Panc1 (cell line): ENCODE data around the gene KRTAP19-5. TPM values are rescaled to one million over a fixed set of nuclear protein-coding genes. Genes with fewer than 3 reads are reported as not detected.

Experiments
- ATAC-seq: fragments of 200-7000 bp; cut with Tn5 transposase; 2 replicates; pipeline ENCODE4 v1.9.1; 2020; ENCODE audit warnings: mild to moderate bottlenecking, moderate library complexity
- BruUV-seq: library from RNA; stranded (reverse); fragments of 400-500 nt; replicated peaks from 2 replicates; lab custom pipeline; 2021; lab: Mats Ljungman, UMichigan
- CTCF ChIA-PET: fragments of 300-600 bp; sonication (Branson Sonifier 250); formaldehyde crosslinking; loops from one replicate; lab custom pipeline; 2022; ENCODE audit warnings: antibody characterized with exemption; lab: Charles Lee
- POLR2A ChIA-PET: fragments of 300-600 bp; sonication (Branson Sonifier 250); formaldehyde crosslinking; loops from one replicate; lab custom pipeline; 2022; ENCODE audit warnings: antibody characterized with exemption; lab: Charles Lee
- DNase-seq: peaks from one replicate; pipeline ENCODE4 v3.0.0-alpha.2; 2010; ENCODE audit warnings: low read depth, low spot score
- H3K27ac ChIP-seq: 2 replicates; pipeline ENCODE4 v1.5.1; 2011; ENCODE audit warnings: mild to moderate bottlenecking, low read length, inconsistent platforms
- H3K27me3 ChIP-seq: fragments of 200-500 bp; sonication (Bioruptor generic); 2 replicates; pipeline ENCODE4 v1.6.0; 2014; ENCODE audit warnings: low read length, inconsistent platforms; ENCODE audit not compliant: control insufficient read depth, insufficient read depth
- H3K36me3 ChIP-seq: fragments of 200-500 bp; sonication (Bioruptor generic); 2 replicates; pipeline ENCODE4 v1.5.1; 2014; ENCODE audit warnings: inconsistent platforms, mild to moderate bottlenecking, low read length, moderate library complexity; ENCODE audit not compliant: control insufficient read depth, insufficient read depth
- H3K4me1 ChIP-seq: 2 replicates; pipeline ENCODE4 v1.5.1; 2011; ENCODE audit warnings: inconsistent platforms, mild to moderate bottlenecking, low read length, moderate library complexity; ENCODE audit not compliant: control insufficient read depth, insufficient read depth
- H3K4me3 ChIP-seq, 2 experiments: 2 replicates each; pipeline ENCODE4 v1.5.1; 2011 to 2012; ENCODE audit warnings: low read depth in 2 of 2, low read length in 2 of 2, mild to moderate bottlenecking in 2 of 2, inconsistent platforms in 1 of 2, moderate library complexity in 1 of 2
- H3K9me3 ChIP-seq: fragments of 200-500 bp; sonication (Bioruptor generic); 2 replicates; pipeline ENCODE4 v1.5.1; 2014; ENCODE audit warnings: low read depth, mild to moderate bottlenecking, inconsistent platforms, low read length, moderate library complexity; ENCODE audit not compliant: control insufficient read depth, insufficient read depth
- CTCF ChIP-seq: fragments of 450-650 bp; IDR thresholded peaks from 2 replicates; pipeline ENCODE4 v1.5.1; 2017; ENCODE audit warnings: mild to moderate bottlenecking
- POLR2AphosphoS5 ChIP-seq: IDR thresholded peaks from 2 replicates; pipeline ENCODE4 v1.6.1; 2012; ENCODE audit warnings: mild to moderate bottlenecking, low read depth, low read length, moderate library complexity
- REST ChIP-seq, 2 experiments: IDR thresholded peaks; 2 replicates each; pipeline ENCODE4 v1.6.1; 2011 to 2012; ENCODE audit warnings: low read depth in 2 of 2, control low read depth in 1 of 2, low read length in 1 of 2, mild to moderate bottlenecking in 1 of 2, moderate library complexity in 1 of 2; ENCODE audit not compliant: insufficient read depth in 1 of 2
- SIN3A ChIP-seq: IDR thresholded peaks from 2 replicates; pipeline ENCODE4 v1.6.1; 2012; ENCODE audit warnings: low read depth, mild to moderate bottlenecking, low read length, moderate library complexity, borderline replicate concordance; ENCODE audit not compliant: insufficient read depth
- TCF7L2 ChIP-seq: IDR thresholded peaks from 2 replicates; pipeline ENCODE4 v1.6.1; 2011; ENCODE audit warnings: mild to moderate bottlenecking, low read depth, low read length, inconsistent platforms
- in situ Hi-C: cut with HindIII; loops from 2 replicates; pipeline ENCODE4 v1.10.0; 2016; ENCODE audit warnings: low sequenced_read_pairs, low pct_unique_long_range_greater_than_20kb
- intact Hi-C: fragments of 100-400 bp; cut with micrococcal nuclease; formaldehyde crosslinking; loops from one replicate; pipeline ENCODE4 v1.10.0; 2022; ENCODE audit not compliant: unreplicated experiment
- total RNA-seq: library from RNA; stranded (reverse); gene quantifications from one replicate; pipeline ENCODE4 v1.2.1, GENCODE V29; 2021; ENCODE audit not compliant: unreplicated experiment

Gene KRTAP19-5
- total RNA-seq, 1 experiment from 2014 or later = not detected

GRCh38 chr21:30480145-30480544, 21.8 kb downstream of the KRTAP19-5 start, which contains the start of gene KRTAP19-1:
Gene KRTAP19-1 (minus strand): TSS chr21:30480367. CDS start chr21:30480317, 50 bp downstream.
- ATAC-seq = no peak
- Histone ChIP-seq H3K27ac (no peak within 1 kb of the TSS), H3K4me1 (no peaks in the 10 kb centered on the region), H3K27me3 (no peaks in the 10 kb centered on the region), H3K9me3 (no peaks in the 10 kb centered on the region), H3K4me3 (no peak within 1 kb of the TSS), H3K36me3 (no peaks in the 10 kb centered on the region)
- intact Hi-C loops = no loop called here
- POLR2A ChIA-PET = no interaction called here
- CTCF ChIA-PET = no interaction called here
- TF ChIP-seq TCF7L2 (no peak), POLR2AphosphoS5 (no peak), SIN3A (no peak), CTCF (no peak)
- in situ Hi-C loops = no loop called here
- no peak for DNase-seq
- BruUV-seq = no TSS peak

- ATAC-seq = no peak
- Histone ChIP-seq H3K9me3 (no peaks in the 10 kb centered on the region), H3K27ac (no peak overlapping the region), H3K4me1 (no peaks in the 10 kb centered on the region), H3K36me3 (no peaks in the 10 kb centered on the region), H3K27me3 (no peaks in the 10 kb centered on the region), H3K4me3 (no peak overlapping the region)
- in situ Hi-C loops = no loop called here
- no TSS peak for BruUV-seq
- ChIA-PET CTCF (no interaction called here), POLR2A (no interaction called here)
- intact Hi-C loops = no loop called here
- TF ChIP-seq REST (IDR thresholded peaks at IDR 0.05; ENCODE audit: insufficient read depth in 1 of 2, low read depth in 2 of 2, low read length in 1 of 2) = no peak
- no peak for TF ChIP-seq POLR2AphosphoS5
- TF ChIP-seq SIN3A = no peak
- TF ChIP-seq TCF7L2 = no peak
- no peak for TF ChIP-seq CTCF
- no peak for DNase-seq
These were observed 22.7 kb downstream of the KRTAP19-5 start for GRCh38 chr21:30479259-30479658.
